ENCODE data around the gene MED14.

MED14 gene

DNA sequence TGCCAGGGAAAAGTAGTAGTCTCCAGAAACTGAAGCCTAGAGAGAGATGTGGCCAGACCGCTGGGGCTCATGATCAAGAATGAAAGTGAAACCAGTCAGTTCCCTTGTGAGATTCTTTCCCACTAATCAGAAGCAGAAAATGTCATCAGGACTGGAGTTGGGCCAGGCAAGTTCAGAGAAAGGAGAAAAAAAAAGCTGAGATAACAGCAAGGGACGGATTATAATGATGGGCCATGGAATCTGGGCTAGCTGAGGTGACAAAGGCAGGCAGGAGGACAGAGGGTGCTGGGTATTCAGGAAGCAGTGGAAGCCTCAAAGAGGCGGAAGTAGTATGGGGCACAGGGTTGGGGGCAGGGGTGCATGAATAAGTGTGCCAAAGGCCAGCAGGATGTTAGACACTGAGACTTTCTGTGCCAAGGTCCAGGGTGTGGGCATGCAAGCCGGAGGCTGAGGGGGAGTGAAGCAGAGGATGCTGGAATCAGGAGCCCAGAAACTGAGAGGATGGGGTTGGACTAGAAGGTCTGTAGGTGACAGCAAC, 90.5 kb downstream of the MED14 start:
- H3K27ac ChIP-seq: peak overlapping the region; percentile 13; the same call in 1 of the 2 replicates

DNA sequence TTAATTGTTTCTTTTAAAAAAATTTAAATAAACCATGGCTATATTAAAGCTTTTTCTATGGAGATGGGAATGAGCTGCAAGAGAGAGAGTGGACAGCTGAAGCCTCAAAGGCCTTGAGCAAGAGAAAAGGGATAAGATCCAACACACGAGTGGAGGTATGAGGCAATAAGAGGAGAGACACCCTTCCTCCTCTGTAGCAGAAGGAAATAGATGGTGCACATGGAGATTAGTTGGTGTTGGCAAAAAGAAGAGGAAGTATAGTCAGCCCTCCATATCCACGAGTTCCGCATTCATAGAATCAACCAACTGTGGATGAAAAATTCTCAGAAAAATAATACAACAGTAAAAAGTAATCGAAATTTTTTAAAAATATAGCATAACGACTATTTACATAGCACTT, 91.2 kb downstream of the MED14 start:
- TF ChIP-seq, protein P1, sequence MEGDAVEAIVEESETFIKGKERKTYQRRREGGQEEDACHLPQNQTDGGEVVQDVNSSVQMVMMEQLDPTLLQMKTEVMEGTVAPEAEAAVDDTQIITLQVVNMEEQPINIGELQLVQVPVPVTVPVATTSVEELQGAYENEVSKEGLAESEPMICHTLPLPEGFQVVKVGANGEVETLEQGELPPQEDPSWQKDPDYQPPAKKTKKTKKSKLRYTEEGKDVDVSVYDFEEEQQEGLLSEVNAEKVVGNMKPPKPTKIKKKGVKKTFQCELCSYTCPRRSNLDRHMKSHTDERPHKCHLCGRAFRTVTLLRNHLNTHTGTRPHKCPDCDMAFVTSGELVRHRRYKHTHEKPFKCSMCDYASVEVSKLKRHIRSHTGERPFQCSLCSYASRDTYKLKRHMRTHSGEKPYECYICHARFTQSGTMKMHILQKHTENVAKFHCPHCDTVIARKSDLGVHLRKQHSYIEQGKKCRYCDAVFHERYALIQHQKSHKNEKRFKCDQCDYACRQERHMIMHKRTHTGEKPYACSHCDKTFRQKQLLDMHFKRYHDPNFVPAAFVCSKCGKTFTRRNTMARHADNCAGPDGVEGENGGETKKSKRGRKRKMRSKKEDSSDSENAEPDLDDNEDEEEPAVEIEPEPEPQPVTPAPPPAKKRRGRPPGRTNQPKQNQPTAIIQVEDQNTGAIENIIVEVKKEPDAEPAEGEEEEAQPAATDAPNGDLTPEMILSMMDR (conservative IDR thresholded peaks at IDR 0.05): no peak
- no peak overlapping the region for H3K27ac ChIP-seq

More for the DNA sequence above, 90.5 kb downstream of the MED14 start:
- TF ChIP-seq, protein P1 (conservative IDR thresholded peaks at IDR 0.05): no peak

DNA sequence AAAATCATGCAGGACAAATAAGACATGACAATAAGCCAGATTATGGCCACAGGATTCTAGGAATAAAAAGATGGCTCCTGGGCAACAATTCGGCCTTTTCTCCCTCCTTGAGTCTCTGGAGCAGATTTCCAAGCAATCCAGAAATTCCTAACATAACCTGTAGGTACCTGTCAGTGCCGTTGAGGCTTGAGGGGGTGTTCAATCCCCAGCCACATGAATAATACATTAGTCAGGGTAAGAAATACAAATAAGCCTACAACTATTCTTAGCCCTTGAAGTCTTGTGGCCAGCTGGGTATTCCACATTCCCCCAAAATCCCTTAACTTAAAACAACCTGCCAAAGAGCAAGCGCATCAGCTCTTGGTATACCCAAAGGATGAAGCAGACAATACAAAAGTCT, 97.7 kb downstream of the MED14 start:
- no peak overlapping the region for H3K27ac ChIP-seq
- TF ChIP-seq, protein P1 (conservative IDR thresholded peaks at IDR 0.05): no peak

DNA sequence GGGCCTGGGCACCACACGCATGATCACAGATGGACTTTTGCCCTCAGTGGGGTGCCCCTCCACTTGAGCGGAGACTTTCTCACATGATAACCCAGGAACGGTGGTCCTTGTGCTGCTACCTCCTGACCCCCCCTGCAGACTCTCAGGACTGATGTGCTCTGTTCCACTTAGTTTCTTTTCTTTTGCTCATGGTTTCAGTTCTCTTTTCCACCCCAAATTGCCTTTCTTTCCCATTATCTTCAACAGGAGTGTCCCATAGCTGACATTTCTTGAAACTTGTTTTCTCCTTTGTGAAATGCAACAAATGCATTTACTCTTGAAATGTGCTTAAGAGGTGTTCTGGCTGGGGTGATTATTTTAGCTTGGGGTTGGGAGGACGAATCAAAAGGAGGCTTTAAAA, 103.1 kb downstream of the MED14 start:
- TF ChIP-seq, protein P1 (conservative IDR thresholded peaks at IDR 0.05): no peak
- no peak overlapping the region for H3K27ac ChIP-seq

DNA sequence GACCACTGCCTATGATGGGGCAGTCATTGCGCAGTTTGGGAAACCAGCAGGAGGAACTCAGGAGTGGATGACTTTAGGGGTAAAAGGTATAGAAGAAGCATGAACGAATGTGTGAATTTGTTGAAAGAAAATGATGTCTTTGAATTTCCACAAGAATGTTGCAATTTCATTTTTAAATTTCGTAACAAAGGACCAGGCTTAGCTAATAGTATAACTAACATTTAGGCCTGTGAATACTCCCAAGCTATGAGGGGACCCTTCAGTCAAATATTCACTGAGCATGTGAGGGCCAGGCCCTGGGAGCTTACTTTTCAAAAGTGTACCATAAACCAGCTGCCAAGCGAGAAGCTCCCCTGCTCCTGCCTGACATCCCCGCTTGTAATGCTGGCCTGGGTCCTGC, 106.8 kb downstream of the MED14 start:
- no peak overlapping the region for H3K27ac ChIP-seq
- TF ChIP-seq, protein P1 (conservative IDR thresholded peaks at IDR 0.05): no peak

DNA sequence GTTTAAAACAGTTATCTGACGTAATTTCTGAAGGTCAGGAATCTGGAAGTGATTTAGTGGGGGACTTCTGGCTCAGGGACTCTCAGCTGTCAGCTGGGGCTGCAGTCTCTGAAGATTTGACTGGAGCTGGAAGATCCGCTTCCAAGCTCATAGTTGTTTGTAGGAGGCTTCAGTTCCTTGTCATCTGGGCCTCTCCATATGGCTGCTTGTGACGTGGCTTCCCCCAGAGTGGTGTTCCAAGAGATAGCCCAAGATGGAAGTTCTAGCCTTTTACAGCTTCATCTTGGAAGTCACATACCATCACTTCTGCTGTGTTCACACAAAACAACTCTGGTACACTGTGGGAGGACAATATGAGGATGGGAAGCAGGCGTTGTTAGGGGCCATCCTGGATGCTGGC, 110.0 kb downstream of the MED14 start:
- H3K27ac ChIP-seq: no peak overlapping the region
- TF ChIP-seq, protein P1 (conservative IDR thresholded peaks at IDR 0.05): no peak

DNA sequence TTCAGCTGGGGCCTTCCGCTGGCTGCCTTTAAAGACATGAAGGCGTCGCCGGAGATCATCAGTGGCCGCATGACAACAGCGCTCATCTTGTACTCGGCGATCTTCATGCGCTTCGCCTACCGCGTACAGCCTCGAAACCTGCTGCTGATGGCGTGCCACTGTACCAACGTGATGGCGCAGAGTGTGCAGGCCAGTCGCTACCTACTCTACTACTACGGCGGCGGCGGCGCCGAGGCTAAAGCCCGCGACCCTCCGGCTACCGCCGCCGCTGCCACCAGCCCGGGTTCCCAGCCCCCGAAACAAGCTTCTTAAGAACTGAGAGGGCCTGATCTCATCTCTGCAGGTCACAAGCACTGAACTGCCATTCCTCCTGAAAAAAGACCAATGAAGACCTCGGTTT, 111.7 kb downstream of the MED14 start:
- TF ChIP-seq, protein P1 (conservative IDR thresholded peaks at IDR 0.05): no peak
- no peak overlapping the region for H3K27ac ChIP-seq
